HCT116 (cell line): Measurements from ENCODE around the gene ACVR1B.

Source experiments
- ATF3 ChIP-seq: IDR thresholded peaks from 2 replicates; pipeline ENCODE4 v1.6.1; 2012
- CEBPB ChIP-seq: IDR thresholded peaks from 2 replicates; pipeline ENCODE4 v1.6.1; 2012; ENCODE audit warnings: low read depth
- EGR1 ChIP-seq: IDR thresholded peaks from 2 replicates; pipeline ENCODE4 v1.6.1; 2012; ENCODE audit warnings: low read depth
- EZH2 ChIP-seq: fragments of 200-600 bp; sonication (generic); IDR thresholded peaks from 2 replicates; pipeline ENCODE4 v1.6.1; 2017; ENCODE audit warnings: antibody characterized with exemption, mixed run types
- JUND ChIP-seq: IDR thresholded peaks from 2 replicates; pipeline ENCODE4 v1.6.1; 2012
- POLR2A ChIP-seq: IDR thresholded peaks from 2 replicates; pipeline ENCODE4 v1.7.0; 2011; ENCODE audit warnings: borderline replicate concordance; ENCODE audit not compliant: insufficient read depth, insufficient read length; ENCODE audit errors: extremely low read depth
- POLR2AphosphoS5 ChIP-seq: IDR thresholded peaks from 2 replicates; pipeline ENCODE4 v1.6.1; 2011; ENCODE audit warnings: mild to moderate bottlenecking, low read depth, low read length, moderate library complexity
- RAD21 ChIP-seq: IDR thresholded peaks from 2 replicates; pipeline ENCODE4 v1.6.1; 2012; ENCODE audit warnings: low read depth, mild to moderate bottlenecking
- SRF ChIP-seq: IDR thresholded peaks from 2 replicates; pipeline ENCODE4 v1.6.1; 2012; ENCODE audit warnings: low read depth
- ZBTB33 ChIP-seq: IDR thresholded peaks from 2 replicates; pipeline ENCODE4 v1.6.1; 2011; ENCODE audit warnings: mild to moderate bottlenecking, low read length, moderate library complexity; ENCODE audit not compliant: insufficient replicate concordance; ENCODE audit errors: extremely low read depth
- ZFX ChIP-seq: fragments of 450-650 bp; IDR thresholded peaks from 2 replicates; pipeline ENCODE4 v1.6.1; 2017
- TF ChIP-seq, protein P1 (sequence below): IDR thresholded peaks from 2 replicates; pipeline ENCODE4 v1.6.1; 2012; ENCODE audit warnings: low read depth
- TF ChIP-seq, protein P2 (sequence below), 3 experiments: fragments of 200-600 bp in 1 of 3; sonication (generic) in 1 of 3; IDR thresholded peaks in 2 of 3; conservative IDR thresholded peaks in 1 of 3; 2 replicates each; pipeline ENCODE4 v1.5.1; 2012 to 2017; ENCODE audit warnings: low read depth in 2 of 3, low read length in 2 of 3, antibody characterized with exemption in 1 of 3, borderline replicate concordance in 1 of 3, control low read depth in 1 of 3, mild to moderate bottlenecking in 1 of 3, mixed read lengths in 1 of 3, mixed run types in 1 of 3, moderate library complexity in 1 of 3; ENCODE audit not compliant: insufficient read depth in 1 of 3
- TF ChIP-seq, protein P3 (sequence below): IDR thresholded peaks from 2 replicates; pipeline ENCODE4 v1.6.1; 2012

DNA sequence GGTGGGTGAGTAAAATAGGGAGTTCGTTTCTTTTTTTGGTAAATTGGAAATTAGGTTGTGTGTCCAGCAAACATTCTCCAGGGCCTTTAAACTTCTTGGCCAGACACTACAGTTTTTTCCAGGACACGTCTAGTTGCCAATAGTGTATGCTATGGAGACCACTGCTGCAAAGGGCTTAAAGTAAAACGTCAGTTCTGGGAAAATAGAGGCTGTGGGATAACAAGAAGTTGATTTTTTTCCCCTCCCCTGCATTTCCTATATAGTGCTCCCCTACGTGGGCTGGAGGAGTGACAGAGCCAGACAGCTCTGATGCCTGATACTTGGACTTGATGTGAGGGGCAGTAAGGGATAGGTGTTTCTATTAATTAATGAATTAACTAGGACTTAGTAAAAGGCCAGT, 2.4 kb downstream of the ACVR1B start:
- TF ChIP-seq, protein P1, sequence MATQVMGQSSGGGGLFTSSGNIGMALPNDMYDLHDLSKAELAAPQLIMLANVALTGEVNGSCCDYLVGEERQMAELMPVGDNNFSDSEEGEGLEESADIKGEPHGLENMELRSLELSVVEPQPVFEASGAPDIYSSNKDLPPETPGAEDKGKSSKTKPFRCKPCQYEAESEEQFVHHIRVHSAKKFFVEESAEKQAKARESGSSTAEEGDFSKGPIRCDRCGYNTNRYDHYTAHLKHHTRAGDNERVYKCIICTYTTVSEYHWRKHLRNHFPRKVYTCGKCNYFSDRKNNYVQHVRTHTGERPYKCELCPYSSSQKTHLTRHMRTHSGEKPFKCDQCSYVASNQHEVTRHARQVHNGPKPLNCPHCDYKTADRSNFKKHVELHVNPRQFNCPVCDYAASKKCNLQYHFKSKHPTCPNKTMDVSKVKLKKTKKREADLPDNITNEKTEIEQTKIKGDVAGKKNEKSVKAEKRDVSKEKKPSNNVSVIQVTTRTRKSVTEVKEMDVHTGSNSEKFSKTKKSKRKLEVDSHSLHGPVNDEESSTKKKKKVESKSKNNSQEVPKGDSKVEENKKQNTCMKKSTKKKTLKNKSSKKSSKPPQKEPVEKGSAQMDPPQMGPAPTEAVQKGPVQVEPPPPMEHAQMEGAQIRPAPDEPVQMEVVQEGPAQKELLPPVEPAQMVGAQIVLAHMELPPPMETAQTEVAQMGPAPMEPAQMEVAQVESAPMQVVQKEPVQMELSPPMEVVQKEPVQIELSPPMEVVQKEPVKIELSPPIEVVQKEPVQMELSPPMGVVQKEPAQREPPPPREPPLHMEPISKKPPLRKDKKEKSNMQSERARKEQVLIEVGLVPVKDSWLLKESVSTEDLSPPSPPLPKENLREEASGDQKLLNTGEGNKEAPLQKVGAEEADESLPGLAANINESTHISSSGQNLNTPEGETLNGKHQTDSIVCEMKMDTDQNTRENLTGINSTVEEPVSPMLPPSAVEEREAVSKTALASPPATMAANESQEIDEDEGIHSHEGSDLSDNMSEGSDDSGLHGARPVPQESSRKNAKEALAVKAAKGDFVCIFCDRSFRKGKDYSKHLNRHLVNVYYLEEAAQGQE: no peak
- TF ChIP-seq RAD21: no peak
- no peak for TF ChIP-seq POLR2A
- TF ChIP-seq, protein P2, sequence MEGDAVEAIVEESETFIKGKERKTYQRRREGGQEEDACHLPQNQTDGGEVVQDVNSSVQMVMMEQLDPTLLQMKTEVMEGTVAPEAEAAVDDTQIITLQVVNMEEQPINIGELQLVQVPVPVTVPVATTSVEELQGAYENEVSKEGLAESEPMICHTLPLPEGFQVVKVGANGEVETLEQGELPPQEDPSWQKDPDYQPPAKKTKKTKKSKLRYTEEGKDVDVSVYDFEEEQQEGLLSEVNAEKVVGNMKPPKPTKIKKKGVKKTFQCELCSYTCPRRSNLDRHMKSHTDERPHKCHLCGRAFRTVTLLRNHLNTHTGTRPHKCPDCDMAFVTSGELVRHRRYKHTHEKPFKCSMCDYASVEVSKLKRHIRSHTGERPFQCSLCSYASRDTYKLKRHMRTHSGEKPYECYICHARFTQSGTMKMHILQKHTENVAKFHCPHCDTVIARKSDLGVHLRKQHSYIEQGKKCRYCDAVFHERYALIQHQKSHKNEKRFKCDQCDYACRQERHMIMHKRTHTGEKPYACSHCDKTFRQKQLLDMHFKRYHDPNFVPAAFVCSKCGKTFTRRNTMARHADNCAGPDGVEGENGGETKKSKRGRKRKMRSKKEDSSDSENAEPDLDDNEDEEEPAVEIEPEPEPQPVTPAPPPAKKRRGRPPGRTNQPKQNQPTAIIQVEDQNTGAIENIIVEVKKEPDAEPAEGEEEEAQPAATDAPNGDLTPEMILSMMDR (IDR thresholded peaks at IDR 0.05 in 2 of 3, conservative IDR thresholded peaks at IDR 0.05 in 1 of 3; ENCODE audit: borderline replicate concordance in 1 of 3, insufficient read depth in 1 of 3, low read depth in 2 of 3, low read length in 2 of 3): no peak
- no peak for TF ChIP-seq ATF3
- TF ChIP-seq EZH2: no peak
- no peak for TF ChIP-seq POLR2AphosphoS5
- no peak for TF ChIP-seq EGR1
- TF ChIP-seq, protein P3, sequence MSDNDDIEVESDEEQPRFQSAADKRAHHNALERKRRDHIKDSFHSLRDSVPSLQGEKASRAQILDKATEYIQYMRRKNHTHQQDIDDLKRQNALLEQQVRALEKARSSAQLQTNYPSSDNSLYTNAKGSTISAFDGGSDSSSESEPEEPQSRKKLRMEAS: no peak
- no peak for TF ChIP-seq JUND
- no peak for TF ChIP-seq ZFX
- TF ChIP-seq ZBTB33: no peak
- TF ChIP-seq CEBPB: no peak
- no peak for TF ChIP-seq SRF
